ENCODE results near the gene ADPRS. TPM values are rescaled to one million over a fixed set of nuclear protein-coding genes. Genes with fewer than 3 reads are reported as not detected.

ADPRS gene
- total RNA-seq, 6 experiments from 2014 or later: 24.4 to 30.9 (median 27.0) TPM

DNA sequence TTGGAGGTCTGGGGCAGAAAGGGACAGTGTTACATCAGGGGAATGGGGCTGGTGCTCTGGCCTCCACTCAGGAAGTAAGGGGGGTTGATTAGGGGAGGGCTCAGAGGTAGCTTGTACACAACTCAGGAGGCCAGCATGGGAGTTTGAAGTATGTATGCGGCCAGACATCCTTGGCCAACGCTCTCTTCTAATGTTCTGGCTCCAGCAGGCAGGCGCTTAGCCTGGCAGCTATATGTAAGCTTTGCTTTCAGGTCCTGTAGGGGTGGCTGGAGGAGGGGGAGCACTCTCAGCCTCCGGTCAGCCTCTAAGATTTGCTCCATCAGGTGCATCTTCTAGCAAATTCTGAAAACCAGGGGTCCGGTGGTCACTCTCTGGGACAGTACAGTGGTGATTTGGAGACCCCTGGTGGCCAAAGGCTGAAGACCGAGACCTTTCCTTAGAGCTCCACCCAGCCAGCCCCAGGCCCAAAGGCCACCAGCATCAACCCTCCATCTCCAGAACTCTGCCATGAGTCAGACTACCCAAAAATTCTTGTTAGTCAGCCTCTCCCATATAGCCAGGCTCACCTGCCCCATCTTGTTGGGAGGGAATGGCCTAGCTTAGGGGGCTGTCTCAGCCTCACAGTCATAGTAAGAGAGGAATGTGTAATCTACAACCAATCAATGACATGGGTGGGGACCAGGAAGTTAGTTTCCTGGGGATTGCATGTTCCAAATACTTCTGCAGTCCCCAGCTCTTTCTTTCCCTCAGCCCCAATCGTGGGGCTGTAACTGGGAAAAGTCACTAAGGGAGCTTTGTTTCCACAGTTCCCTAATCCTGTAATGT is 46.0 kb downstream of the ADPRS start:
- no peak overlapping the region for H3K4me3 Mint-ChIP-seq
- DNase-seq: peak; percentile 34
- H3K9me3 Mint-ChIP-seq: no peaks in the 10 kb centered on the region
- H3K36me3 Mint-ChIP-seq (ENCODE audit: low read depth): peaks cover 8% of the 10 kb centered on the region
- TF ChIP-seq, protein P1, sequence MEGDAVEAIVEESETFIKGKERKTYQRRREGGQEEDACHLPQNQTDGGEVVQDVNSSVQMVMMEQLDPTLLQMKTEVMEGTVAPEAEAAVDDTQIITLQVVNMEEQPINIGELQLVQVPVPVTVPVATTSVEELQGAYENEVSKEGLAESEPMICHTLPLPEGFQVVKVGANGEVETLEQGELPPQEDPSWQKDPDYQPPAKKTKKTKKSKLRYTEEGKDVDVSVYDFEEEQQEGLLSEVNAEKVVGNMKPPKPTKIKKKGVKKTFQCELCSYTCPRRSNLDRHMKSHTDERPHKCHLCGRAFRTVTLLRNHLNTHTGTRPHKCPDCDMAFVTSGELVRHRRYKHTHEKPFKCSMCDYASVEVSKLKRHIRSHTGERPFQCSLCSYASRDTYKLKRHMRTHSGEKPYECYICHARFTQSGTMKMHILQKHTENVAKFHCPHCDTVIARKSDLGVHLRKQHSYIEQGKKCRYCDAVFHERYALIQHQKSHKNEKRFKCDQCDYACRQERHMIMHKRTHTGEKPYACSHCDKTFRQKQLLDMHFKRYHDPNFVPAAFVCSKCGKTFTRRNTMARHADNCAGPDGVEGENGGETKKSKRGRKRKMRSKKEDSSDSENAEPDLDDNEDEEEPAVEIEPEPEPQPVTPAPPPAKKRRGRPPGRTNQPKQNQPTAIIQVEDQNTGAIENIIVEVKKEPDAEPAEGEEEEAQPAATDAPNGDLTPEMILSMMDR (IDR thresholded peaks at IDR 0.05): peak; percentile 91
- H3K27me3 Mint-ChIP-seq (ENCODE audit: insufficient read depth): no peaks in the 10 kb centered on the region; the same call in 1 of the 2 replicates
- H3K27ac Mint-ChIP-seq: peak overlapping the region; percentile 94
- H3K4me1 Mint-ChIP-seq (ENCODE audit: low read depth): peaks cover 59% of the 10 kb centered on the region

DNA sequence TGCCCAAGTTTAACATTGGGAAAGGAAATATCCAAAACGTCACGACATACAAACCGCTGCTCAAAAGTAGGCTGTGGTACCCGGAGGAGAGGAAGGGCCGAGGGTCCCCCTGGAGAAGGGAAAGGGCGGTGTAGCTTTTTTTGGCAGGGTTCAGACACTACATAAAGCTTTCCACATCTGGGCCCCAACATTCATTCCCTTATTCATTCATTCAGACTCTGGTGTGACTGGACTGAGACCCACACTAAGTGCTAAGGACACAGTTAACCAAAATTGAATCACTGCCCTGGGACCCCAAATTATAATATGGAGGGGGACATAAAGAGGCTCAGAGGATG is 46.6 kb downstream of the ADPRS start:
- H3K36me3 Mint-ChIP-seq (ENCODE audit: low read depth): peaks cover 13% of the 10 kb centered on the region
- no peak overlapping the region for H3K4me3 Mint-ChIP-seq
- no peak for DNase-seq
- H3K9me3 Mint-ChIP-seq: no peaks in the 10 kb centered on the region
- H3K27ac Mint-ChIP-seq: peak overlapping the region; percentile 94
- TF ChIP-seq, protein P1 (IDR thresholded peaks at IDR 0.05): no peak
- H3K27me3 Mint-ChIP-seq (ENCODE audit: insufficient read depth): no peaks in the 10 kb centered on the region; the same call in 1 of the 2 replicates
- peaks cover 64% of the 10 kb centered on the region for H3K4me1 Mint-ChIP-seq (ENCODE audit: low read depth)

DNA sequence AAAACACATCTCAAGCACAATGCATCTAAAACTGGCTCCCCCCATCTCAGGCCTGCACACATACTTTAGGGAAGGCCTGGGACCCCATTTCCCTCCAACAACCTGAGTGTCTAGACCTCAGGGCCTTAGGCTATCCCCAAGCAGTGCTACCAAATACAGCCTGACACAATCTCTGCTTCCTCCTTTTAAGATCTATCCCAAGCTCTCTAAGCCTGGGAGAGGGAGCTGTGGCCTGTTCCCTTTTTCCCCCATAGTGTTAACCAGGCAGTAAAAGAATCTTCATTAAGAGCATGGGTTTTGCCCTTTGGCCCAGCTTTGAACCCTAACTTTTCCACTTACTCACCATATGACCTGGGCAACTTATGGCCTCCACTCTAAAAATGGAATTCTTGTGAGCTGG is 47.1 kb downstream of the ADPRS start:
- H3K4me1 Mint-ChIP-seq (ENCODE audit: low read depth): peaks cover 69% of the 10 kb centered on the region
- peak overlapping the region; percentile 94 for H3K27ac Mint-ChIP-seq
- no peak overlapping the region; the same call in 1 of the 2 replicates for H3K4me3 Mint-ChIP-seq
- H3K36me3 Mint-ChIP-seq (ENCODE audit: low read depth): peaks cover 18% of the 10 kb centered on the region
- no peaks in the 10 kb centered on the region; the same call in 1 of the 2 replicates for H3K27me3 Mint-ChIP-seq (ENCODE audit: insufficient read depth)
- H3K9me3 Mint-ChIP-seq: no peaks in the 10 kb centered on the region
- no peak for DNase-seq
- TF ChIP-seq, protein P1 (IDR thresholded peaks at IDR 0.05): no peak

DNA sequence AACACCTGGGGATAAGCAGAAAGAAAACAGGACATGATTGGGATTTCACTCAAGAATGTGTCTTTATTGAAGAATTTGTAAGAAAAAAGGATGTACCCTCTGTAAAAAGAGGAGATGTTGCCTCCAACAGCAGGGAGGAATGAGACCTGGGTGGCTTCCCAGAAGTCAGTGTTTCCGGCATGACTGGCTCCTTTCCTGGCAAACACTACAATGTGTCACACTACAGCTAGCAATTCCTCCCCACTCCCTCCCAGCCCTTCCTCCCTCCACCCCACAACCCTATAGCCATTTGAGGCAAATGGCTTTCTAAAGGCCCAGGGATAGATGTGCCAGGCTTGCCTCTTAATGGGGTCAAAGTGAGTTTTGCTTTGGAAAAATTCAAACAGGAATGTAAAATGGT is 47.8 kb downstream of the ADPRS start:
- peak; percentile 87 for DNase-seq
- no peaks in the 10 kb centered on the region; the same call in 1 of the 2 replicates for H3K27me3 Mint-ChIP-seq (ENCODE audit: insufficient read depth)
- H3K36me3 Mint-ChIP-seq (ENCODE audit: low read depth): peaks cover 19% of the 10 kb centered on the region
- no peaks in the 10 kb centered on the region for H3K9me3 Mint-ChIP-seq
- peak overlapping the region; percentile 13; the same call in 1 of the 2 replicates for H3K4me3 Mint-ChIP-seq
- H3K4me1 Mint-ChIP-seq (ENCODE audit: low read depth): peaks cover 77% of the 10 kb centered on the region
- TF ChIP-seq, protein P1 (IDR thresholded peaks at IDR 0.05): no peak
- peak overlapping the region; percentile 94 for H3K27ac Mint-ChIP-seq

DNA sequence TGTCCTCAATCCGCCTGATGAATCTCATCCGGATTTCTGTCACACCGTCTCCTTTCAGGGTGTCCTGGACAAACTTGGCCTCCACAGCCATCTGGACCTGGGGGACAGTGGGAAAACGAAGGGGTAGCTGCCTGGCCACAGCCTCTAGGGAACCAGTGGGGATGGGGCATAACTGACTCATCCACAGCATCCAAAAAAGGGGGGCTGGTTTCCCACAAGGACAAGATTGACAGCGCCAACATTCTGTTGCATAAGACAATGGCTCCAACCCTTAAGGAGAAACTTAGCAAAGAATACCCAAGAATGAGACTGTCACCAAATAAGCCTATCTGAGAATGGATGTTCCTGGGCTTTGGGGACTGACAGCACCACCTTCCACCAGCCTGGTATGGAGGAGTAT is 48.5 kb downstream of the ADPRS start:
- H3K4me1 Mint-ChIP-seq (ENCODE audit: low read depth): peaks cover 82% of the 10 kb centered on the region
- no peaks in the 10 kb centered on the region for H3K9me3 Mint-ChIP-seq
- TF ChIP-seq, protein P1 (IDR thresholded peaks at IDR 0.05): no peak
- no peaks in the 10 kb centered on the region; the same call in 1 of the 2 replicates for H3K27me3 Mint-ChIP-seq (ENCODE audit: insufficient read depth)
- H3K36me3 Mint-ChIP-seq (ENCODE audit: low read depth): peaks cover 19% of the 10 kb centered on the region
- no peak for DNase-seq
- H3K4me3 Mint-ChIP-seq: no peak overlapping the region
- peak overlapping the region; percentile 94 for H3K27ac Mint-ChIP-seq
